Mesenchymal stem cell (in vitro differentiated cells and primary cell): ENCODE data around the gene CTRL.
"Not testable (repeated sequence)": the region's sequence is repeated elsewhere in the genome, so short reads cannot be mapped to it uniquely, and the experiment has no call there.

Experiments used
- DNase-seq: peaks from one replicate; pipeline ENCODE4 v3.0.0-alpha.2; 2013
- H2AFZ ChIP-seq: one replicate; pipeline ENCODE4 v1.6.1; 2013; ENCODE audit warnings: low read depth, mild to moderate bottlenecking, control low read depth, inconsistent platforms, low read length, moderate library complexity
- H2AK5ac ChIP-seq: 2 replicates; pipeline ENCODE4 v1.6.1; 2013; ENCODE audit warnings: low read length, moderate library complexity, mild to moderate bottlenecking, inconsistent platforms; ENCODE audit not compliant: severe bottlenecking
- H2BK120ac ChIP-seq: one replicate; pipeline ENCODE4 v1.6.1; 2013; ENCODE audit warnings: low read depth, mild to moderate bottlenecking, inconsistent platforms, low read length, moderate library complexity
- H2BK12ac ChIP-seq, 2 experiments: one replicate each; pipeline ENCODE4 v1.6.1; 2013; ENCODE audit warnings: inconsistent platforms in 2 of 2, low read length in 2 of 2, mild to moderate bottlenecking in 2 of 2, moderate library complexity in 2 of 2, control low read depth in 1 of 2
- H2BK15ac ChIP-seq: one replicate; pipeline ENCODE4 v1.6.1; 2013; ENCODE audit warnings: mild to moderate bottlenecking, low read depth, inconsistent platforms; ENCODE audit not compliant: poor library complexity, severe bottlenecking
- H2BK5ac ChIP-seq: 2 replicates; pipeline ENCODE4 v1.6.1; 2013; ENCODE audit warnings: low read depth, mild to moderate bottlenecking, low read length, control low read depth, inconsistent platforms; ENCODE audit not compliant: poor library complexity, severe bottlenecking
- H3K14ac ChIP-seq, 2 experiments: one replicate each; pipeline ENCODE4 v1.6.1; 2013; ENCODE audit warnings: inconsistent platforms in 2 of 2, low read length in 2 of 2, control low read depth in 1 of 2, mild to moderate bottlenecking in 1 of 2, moderate library complexity in 1 of 2
- H3K18ac ChIP-seq, 2 experiments: one replicate each; pipeline ENCODE4 v1.6.1; 2013; ENCODE audit warnings: inconsistent platforms in 2 of 2, low read length in 2 of 2, control low read depth in 1 of 2, low read depth in 1 of 2, mild to moderate bottlenecking in 1 of 2
- H3K23ac ChIP-seq, 2 experiments: one replicate each; pipeline ENCODE4 v1.6.1; 2013; ENCODE audit warnings: inconsistent platforms in 2 of 2, low read length in 2 of 2, mild to moderate bottlenecking in 2 of 2, moderate library complexity in 2 of 2, control low read depth in 1 of 2
- H3K27ac ChIP-seq: 2 replicates; pipeline ENCODE4 v1.5.1; 2013; ENCODE audit warnings: mild to moderate bottlenecking, moderate library complexity, low read length, control low read depth, inconsistent platforms; ENCODE audit not compliant: poor library complexity, severe bottlenecking
- H3K27me3 ChIP-seq, 2 experiments: 2 replicates each; pipeline versions ENCODE4 v1.6.1 to v1.7.0; 2013; ENCODE audit warnings: low read length in 2 of 2, mild to moderate bottlenecking in 2 of 2, moderate library complexity in 2 of 2, control low read depth in 1 of 2, inconsistent platforms in 1 of 2; ENCODE audit not compliant: control insufficient read depth in 1 of 2, insufficient read depth in 1 of 2
- H3K36me3 ChIP-seq, 2 experiments: 2 replicates each; pipeline versions ENCODE4 v1.6.1 to v1.7.0; 2013; ENCODE audit warnings: low read length in 2 of 2, control low read depth in 1 of 2, inconsistent platforms in 1 of 2, low read depth in 1 of 2, mild to moderate bottlenecking in 1 of 2; ENCODE audit not compliant: insufficient read depth in 2 of 2, control insufficient read depth in 1 of 2
- H3K4ac ChIP-seq, 2 experiments: one replicate each; pipeline ENCODE4 v1.6.1; 2013; ENCODE audit warnings: inconsistent platforms in 2 of 2, low read length in 2 of 2, mild to moderate bottlenecking in 2 of 2, moderate library complexity in 2 of 2, control low read depth in 1 of 2, low read depth in 1 of 2
- H3K4me1 ChIP-seq: 2 replicates; pipeline ENCODE4 v1.6.1; 2013; ENCODE audit warnings: low read depth, low read length, control low read depth; ENCODE audit not compliant: control insufficient read depth, insufficient read depth
- H3K4me2 ChIP-seq: 2 replicates; pipeline ENCODE4 v1.6.1; 2013; ENCODE audit warnings: low read length, mild to moderate bottlenecking, inconsistent platforms; ENCODE audit not compliant: poor library complexity, severe bottlenecking
- H3K4me3 ChIP-seq, 2 experiments: 2 replicates each; pipeline versions ENCODE4 v1.5.1 to v1.7.0; 2013; ENCODE audit warnings: low read length in 2 of 2, mild to moderate bottlenecking in 2 of 2, control low read depth in 1 of 2, low read depth in 1 of 2; ENCODE audit not compliant: insufficient read depth in 1 of 2
- H3K79me1 ChIP-seq: replicated peaks from 2 replicates; pipeline ENCODE4 v1.6.1; 2013; ENCODE audit warnings: mild to moderate bottlenecking, control low read depth, low read length, inconsistent platforms; ENCODE audit not compliant: poor library complexity, severe bottlenecking
- H3K9ac ChIP-seq: 2 replicates; pipeline ENCODE4 v1.7.0; 2013; ENCODE audit warnings: mild to moderate bottlenecking, low read length, moderate library complexity
- H3K9me3 ChIP-seq: 2 replicates; pipeline ENCODE4 v1.7.0; 2013; ENCODE audit warnings: mild to moderate bottlenecking, low read length; ENCODE audit not compliant: control insufficient read depth
- H4K8ac ChIP-seq: one replicate; pipeline ENCODE4 v1.6.1; 2013; ENCODE audit warnings: inconsistent platforms, mild to moderate bottlenecking, low read length, moderate library complexity
- H4K91ac ChIP-seq: one replicate; pipeline ENCODE4 v1.6.1; 2013; ENCODE audit warnings: mild to moderate bottlenecking, low read length, inconsistent platforms
- WGBS: methylation state at CpG from one replicate; pipeline ENCODE4 v1.1.7; 2013; ENCODE audit warnings: mixed read lengths; 5-methylcytosine and 5-hydroxymethylcytosine counted together

Gene CTRL

GRCh38 chr16:67939507-67940445, 8.1 kb upstream of the CTRL start:
- no peak overlapping the region for H3K23ac ChIP-seq
- no peak for DNase-seq
- H2AK5ac ChIP-seq, result no peak overlapping the region
- 96% methylated on average over 33 of the region's 33 CpGs for WGBS
- no peak overlapping the region for H3K9ac ChIP-seq
- H3K9me3 ChIP-seq, result no peaks in the 10 kb centered on the region
- H4K8ac ChIP-seq, result no peak overlapping the region
- no peak overlapping the region for H3K27ac ChIP-seq
- no peak overlapping the region for H2BK5ac ChIP-seq
- H3K4me3 ChIP-seq, result no peak overlapping the region
- H3K4me2 ChIP-seq, result no peak overlapping the region
- peaks cover 33% of the 10 kb centered on the region for H3K4me1 ChIP-seq
- H3K79me1 ChIP-seq, result peaks cover 16% of the 10 kb centered on the region
- no peak overlapping the region for H2AFZ ChIP-seq
- peak overlapping the region in 1 of 2 experiments; percentile 26 for H3K14ac ChIP-seq
- no peak overlapping the region for H2BK15ac ChIP-seq
- no peaks in the 10 kb centered on the region for H3K27me3 ChIP-seq
- H3K4ac ChIP-seq, result no peak overlapping the region
- H2BK12ac ChIP-seq, result peak overlapping the region in 1 of 2 experiments; percentile 51
- H2BK120ac ChIP-seq, result no peak overlapping the region
- no peak overlapping the region for H3K18ac ChIP-seq
- peaks cover 46 to 55% of the 10 kb centered on the region in 2 experiments for H3K36me3 ChIP-seq
- H4K91ac ChIP-seq, result no peak overlapping the region

GRCh38 chr16:67937713-67938112, 6.1 kb upstream of the CTRL start:
- H2AFZ ChIP-seq, H4K8ac ChIP-seq, H3K18ac ChIP-seq, H3K27me3 ChIP-seq, H3K9me3 ChIP-seq, H4K91ac ChIP-seq, H3K27ac ChIP-seq, DNase-seq, H2BK12ac ChIP-seq, H2BK5ac ChIP-seq, H3K4ac ChIP-seq, H3K14ac ChIP-seq, H3K9ac ChIP-seq, H3K23ac ChIP-seq, H2BK15ac ChIP-seq, H3K4me2 ChIP-seq, H2AK5ac ChIP-seq, H2BK120ac ChIP-seq: not testable (repeated sequence)
- peaks cover 15% of the 10 kb centered on the region for H3K79me1 ChIP-seq
- H3K4me3 ChIP-seq, result peak overlapping the region in 1 of 2 experiments; percentile 98
- H3K36me3 ChIP-seq, result peaks cover 42 to 48% of the 10 kb centered on the region in 2 experiments
- 97% methylated on average over 4 of the region's 5 CpGs for WGBS
- peaks cover 29% of the 10 kb centered on the region for H3K4me1 ChIP-seq

GRCh38 chr16:67936880-67937605, 5.4 kb upstream of the CTRL start:
- peak overlapping the region; percentile 67 to 85 for H3K18ac ChIP-seq
- no peak overlapping the region for H2BK15ac ChIP-seq
- peaks cover 41 to 46% of the 10 kb centered on the region in 2 experiments for H3K36me3 ChIP-seq
- H2BK120ac ChIP-seq, result no peak overlapping the region
- H3K27me3 ChIP-seq, result no peaks in the 10 kb centered on the region
- peaks cover 17% of the 10 kb centered on the region for H3K79me1 ChIP-seq
- peak overlapping the region; percentile 81 for H4K8ac ChIP-seq
- peak overlapping the region; percentile 94 for H3K27ac ChIP-seq
- H3K4me1 ChIP-seq, result peaks cover 29% of the 10 kb centered on the region
- H4K91ac ChIP-seq, result no peak overlapping the region
- H3K4me2 ChIP-seq, result peak overlapping the region; percentile 87
- DNase-seq, result no peak
- peak overlapping the region in 1 of 2 experiments; percentile 85 for H3K14ac ChIP-seq
- peak overlapping the region; percentile 95 to 98 for H3K4me3 ChIP-seq
- WGBS, result 50% methylated on average over 6 of the region's 6 CpGs
- peak overlapping the region in 1 of 2 experiments; percentile 75 for H3K23ac ChIP-seq
- no peaks in the 10 kb centered on the region for H3K9me3 ChIP-seq
- peak overlapping the region; percentile 7 to 48 for H2BK12ac ChIP-seq
- H2AK5ac ChIP-seq, result peak overlapping the region; percentile 71
- H3K9ac ChIP-seq, result peak overlapping the region; percentile 98
- H3K4ac ChIP-seq, result peak overlapping the region; percentile 19 to 98
- no peak overlapping the region for H2BK5ac ChIP-seq
- H2AFZ ChIP-seq, result no peak overlapping the region
